AG09309 (cell line): ENCODE results near the gene BTBD2.

Source experiments
- DNase-seq: peaks from one replicate; pipeline ENCODE4 v3.0.0-alpha.2; 2010; ENCODE audit warnings: low read depth
- H3K4me3 ChIP-seq: 2 replicates; pipeline ENCODE4 v1.5.1; 2011; ENCODE audit warnings: mild to moderate bottlenecking, low read depth, low read length, moderate library complexity; ENCODE audit not compliant: control insufficient read depth
- TF ChIP-seq, protein P1 (sequence below): IDR thresholded peaks from 2 replicates; pipeline ENCODE4 v1.5.1; 2011; ENCODE audit warnings: mild to moderate bottlenecking, low read depth, low read length, inconsistent platforms; ENCODE audit not compliant: insufficient read depth, control insufficient read depth; ENCODE audit errors: missing control alignments

BTBD2 gene

DNA sequence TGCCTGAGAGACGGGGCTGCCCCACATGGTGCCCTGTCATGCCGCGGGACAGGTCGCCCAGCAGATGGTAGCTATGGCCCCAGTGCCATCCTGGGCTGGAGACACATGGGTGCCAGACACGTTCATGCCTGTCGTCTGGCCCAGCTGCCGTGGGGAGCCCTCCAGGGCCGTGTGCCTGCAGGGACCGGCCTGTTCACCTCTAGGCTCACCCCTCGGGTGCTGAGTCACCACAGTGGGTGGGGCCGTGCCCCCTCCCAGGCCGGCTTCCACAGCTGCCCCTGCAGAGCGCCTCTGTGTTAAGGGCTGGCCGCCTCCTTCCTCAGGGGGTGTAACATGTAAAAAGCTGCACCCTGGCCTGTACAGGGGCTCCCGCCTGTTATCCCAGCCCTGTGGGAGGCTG is 38.4 kb downstream of the BTBD2 start:
- DNase-seq, result no peak
- TF ChIP-seq, protein P1, sequence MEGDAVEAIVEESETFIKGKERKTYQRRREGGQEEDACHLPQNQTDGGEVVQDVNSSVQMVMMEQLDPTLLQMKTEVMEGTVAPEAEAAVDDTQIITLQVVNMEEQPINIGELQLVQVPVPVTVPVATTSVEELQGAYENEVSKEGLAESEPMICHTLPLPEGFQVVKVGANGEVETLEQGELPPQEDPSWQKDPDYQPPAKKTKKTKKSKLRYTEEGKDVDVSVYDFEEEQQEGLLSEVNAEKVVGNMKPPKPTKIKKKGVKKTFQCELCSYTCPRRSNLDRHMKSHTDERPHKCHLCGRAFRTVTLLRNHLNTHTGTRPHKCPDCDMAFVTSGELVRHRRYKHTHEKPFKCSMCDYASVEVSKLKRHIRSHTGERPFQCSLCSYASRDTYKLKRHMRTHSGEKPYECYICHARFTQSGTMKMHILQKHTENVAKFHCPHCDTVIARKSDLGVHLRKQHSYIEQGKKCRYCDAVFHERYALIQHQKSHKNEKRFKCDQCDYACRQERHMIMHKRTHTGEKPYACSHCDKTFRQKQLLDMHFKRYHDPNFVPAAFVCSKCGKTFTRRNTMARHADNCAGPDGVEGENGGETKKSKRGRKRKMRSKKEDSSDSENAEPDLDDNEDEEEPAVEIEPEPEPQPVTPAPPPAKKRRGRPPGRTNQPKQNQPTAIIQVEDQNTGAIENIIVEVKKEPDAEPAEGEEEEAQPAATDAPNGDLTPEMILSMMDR, result no peak
- no peak overlapping the region for H3K4me3 ChIP-seq

- TF ChIP-seq, protein P1, result no peak
These were observed 40.4 kb downstream of the BTBD2 start for GRCh38 chr19:1975162-1975480.

DNA sequence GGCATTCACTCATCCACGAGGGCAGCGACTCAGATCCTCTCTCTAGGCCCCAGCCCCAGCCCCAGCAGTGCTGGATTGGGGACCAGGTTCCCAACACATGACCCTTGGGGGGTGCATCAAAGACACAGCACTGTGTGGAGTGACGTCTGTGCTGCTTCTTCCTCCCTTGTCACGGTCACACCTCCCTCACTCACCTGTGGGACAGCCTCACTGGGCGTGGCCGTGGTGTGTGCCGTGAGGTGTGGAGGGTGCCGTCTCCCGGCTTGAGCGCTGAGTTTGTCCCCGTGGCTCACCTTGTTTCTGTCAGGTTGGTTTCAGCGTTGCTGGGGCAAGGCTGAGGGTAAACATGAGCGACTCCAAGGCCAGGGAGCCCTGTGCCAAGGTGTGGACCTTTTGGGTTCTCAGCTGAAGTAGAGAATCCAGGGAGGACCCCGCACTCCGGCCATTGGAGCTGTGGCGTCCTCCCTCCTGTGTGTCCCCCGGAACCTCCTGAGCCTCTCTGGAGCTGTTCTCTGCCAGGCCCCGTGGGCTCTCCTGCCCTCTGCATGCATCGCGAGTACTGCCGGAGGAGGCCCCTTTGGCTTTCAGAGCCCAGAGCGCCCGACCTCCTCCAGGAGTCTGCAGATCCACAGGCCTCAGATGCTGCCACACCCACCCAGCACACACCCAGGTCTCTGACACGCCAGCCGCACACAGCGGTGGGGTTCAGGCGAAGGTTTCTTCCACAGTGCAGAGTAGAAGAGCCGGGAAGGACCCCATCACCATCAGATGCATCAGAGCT is 40.9 kb downstream of the BTBD2 start:
- TF ChIP-seq, protein P1, result no peak
- no peak for DNase-seq
- H3K4me3 ChIP-seq, result no peak overlapping the region

More at GRCh38 chr19:1975162-1975480, 40.4 kb downstream of the BTBD2 start:
- H3K4me3 ChIP-seq, result no peak overlapping the region
- no peak for DNase-seq

DNA sequence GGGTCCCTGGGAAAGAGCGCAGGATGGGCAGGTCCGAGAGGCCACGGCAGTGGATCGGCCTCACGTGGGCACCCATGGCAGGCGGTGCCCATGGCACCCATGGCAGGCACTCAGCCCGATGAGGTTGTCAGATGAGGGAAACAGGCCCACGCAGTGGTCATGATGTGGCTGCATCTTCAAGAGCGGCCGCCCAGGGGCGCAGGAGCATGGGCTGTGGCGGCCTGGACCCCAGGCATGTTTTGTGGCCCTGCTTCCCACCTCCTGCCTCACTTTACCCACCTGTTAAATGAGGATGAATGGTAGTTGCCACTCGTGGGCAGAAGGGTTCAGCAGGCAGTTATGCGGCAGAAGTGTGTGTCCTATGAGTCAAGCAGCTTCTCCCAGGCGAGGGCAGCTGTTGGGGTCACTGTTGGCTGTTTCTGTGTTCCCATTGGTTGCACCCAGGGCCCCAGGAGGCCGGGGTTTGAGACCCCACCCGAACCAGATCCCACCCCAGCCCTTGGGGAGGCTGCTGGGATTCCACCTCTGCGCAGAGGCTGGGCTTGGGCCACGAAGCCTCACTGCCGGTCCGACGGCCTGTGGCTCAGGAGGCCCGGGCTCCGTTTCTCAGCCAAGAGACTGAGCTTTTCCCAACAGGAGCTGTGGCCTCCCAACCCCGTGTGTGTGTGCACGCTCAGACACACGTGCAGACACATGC is 44.6 kb downstream of the BTBD2 start:
- no peak overlapping the region for H3K4me3 ChIP-seq
- TF ChIP-seq, protein P1, result no peak

DNA sequence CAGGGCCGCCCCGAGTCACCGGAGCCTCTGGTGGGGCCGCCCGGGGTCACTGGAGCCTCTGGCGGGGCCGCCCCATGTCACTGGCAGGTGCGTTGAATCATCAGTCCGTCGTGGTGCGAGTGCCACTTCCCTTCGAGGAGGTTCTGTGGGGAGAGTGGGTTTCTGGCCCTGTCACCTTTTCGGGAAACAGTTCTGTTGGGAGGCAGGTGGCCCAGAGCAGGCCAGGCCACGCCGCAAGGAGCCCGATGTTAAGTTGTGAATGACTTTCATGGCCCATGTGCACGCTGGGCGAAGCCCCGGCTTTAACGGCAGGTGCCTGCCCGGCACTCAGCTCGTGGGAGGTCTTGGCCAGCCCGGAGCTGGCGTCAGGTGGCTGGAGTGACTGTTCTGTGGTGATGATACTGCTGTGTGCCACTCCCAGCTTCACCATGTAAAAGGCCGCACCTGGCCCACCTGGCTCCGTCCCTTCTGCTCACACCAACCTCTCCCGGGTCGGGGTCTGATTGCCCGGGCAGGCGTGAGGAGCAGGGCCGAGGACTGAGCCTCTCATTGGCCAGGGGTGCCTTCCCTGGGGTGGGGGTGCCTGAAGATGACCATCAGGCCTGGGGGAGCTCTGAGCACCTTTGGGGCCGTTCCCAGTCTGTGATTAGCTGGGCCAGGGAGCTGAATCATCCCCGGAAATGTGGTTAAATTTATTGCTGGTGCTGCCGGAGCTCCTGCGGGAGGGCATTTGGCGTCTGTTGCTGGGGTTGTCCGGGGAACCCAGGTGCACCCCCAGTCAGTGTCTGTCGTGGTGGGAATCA is 45.3 kb downstream of the BTBD2 start:
- TF ChIP-seq, protein P1, result no peak
- H3K4me3 ChIP-seq, result no peak overlapping the region
- DNase-seq, result peak; percentile 2

More for the DNA sequence above, 44.6 kb downstream of the BTBD2 start:
- DNase-seq, result no peak

DNA sequence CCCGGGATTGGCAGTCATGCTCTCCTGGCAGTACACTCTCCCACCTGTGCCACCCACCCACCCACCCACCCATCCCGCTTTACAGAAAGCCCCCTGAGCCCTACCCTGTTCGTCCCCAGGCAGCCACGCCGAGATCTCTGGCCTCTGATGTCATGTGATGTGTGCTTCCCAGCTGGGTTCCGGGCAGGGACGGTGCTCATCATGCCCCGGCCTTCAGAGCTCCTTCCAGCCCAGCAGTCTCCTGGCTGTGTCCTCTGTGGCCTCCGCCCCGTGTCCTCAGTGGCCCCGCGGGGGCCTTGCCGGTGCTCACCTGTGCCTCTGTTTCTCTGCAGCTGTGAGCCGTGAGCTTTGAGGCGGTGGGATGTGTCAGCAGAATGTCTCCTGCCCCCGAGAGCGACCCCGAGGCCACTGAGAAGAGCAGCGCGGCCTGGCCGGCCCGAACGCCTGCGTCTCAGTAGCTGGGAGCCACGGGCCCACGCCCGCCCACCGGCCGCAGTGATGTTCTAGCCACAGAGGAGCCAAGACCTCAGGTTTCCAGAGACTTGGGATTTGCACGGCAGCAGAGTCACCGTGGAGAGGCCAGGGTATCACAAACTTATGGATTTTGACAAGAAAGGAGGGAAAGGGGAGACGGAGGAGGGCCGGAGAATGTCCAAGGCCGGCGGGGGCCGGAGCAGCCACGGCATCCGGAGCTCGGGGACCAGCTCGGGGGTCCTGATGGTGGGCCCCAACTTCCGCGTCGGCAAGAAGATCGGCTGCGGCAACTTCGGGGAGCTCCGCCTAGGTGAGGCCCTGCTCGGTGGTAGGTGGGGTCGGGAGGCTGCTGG is 46.1 kb downstream of the BTBD2 start:
- DNase-seq, result no peak
- H3K4me3 ChIP-seq, result no peak overlapping the region
- TF ChIP-seq, protein P1, result no peak
